LNCAP (cell line): ENCODE measurements around the gene LRRC63.

Source experiments
- CTCF ChIP-seq: fragments of 450-650 bp; IDR thresholded peaks from 2 replicates; pipeline ENCODE4 v1.5.1; 2017; ENCODE audit warnings: mild to moderate bottlenecking

The LRRC63 gene, protein sequence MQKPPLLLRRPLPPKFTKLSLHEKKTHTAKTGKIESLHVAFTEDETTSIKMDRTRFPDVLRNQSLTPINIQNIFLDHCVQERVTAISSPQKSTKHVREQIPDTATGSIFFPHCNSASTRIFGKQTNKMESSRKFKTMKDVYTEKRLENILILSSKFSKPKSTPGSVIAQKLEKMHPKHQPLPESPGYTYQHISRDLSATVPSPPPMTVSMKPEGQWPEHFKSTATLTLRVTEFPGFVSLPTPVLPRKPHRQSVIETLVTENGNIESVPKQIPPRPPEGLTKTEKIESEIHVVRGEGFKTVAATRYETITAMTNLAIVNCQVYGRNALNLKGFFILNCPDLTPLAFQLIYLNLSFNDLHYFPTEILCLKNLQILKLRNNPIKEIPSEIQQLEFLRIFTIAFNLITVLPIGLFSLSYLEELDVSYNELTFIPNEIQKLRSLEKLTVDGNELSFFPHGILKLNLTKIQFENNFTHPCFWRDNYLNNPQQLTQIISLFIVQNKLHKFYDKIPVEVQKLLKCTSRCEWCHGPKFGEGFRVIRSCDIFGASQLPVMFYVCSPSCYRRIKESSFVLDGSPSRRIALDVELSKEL

GRCh38 chr13:46211483-46212351 lies at the start of gene LRRC63:
Gene LRRC63 (plus strand): TSS chr13:46211928. CDS start chr13:46213035, 1,107 bp downstream.
- TF ChIP-seq CTCF = no peak

DNA sequence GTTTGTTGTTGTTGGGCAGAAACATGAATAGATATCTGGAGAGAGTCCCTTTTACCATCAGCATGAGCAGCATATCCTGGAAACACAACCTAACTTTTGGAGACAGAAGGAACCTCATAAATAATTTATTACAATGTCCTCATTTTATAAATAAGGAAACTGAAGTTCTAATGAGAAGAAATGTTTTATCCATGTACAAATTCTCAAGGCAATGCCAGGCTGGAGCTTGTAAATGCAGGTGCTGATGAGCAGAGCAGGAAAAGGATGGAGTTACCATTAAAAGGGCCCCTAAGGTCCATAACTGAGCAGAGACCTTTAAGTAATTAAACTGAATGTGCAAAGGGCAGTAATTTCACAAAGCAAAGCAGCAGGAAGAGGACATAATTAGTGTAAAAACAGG lies 47.1 kb upstream of the LRRC63 start:
- no peak for TF ChIP-seq CTCF

GRCh38 chr13:46165485-46166223 lies 46.1 kb upstream of the LRRC63 start:
- TF ChIP-seq CTCF = no peak

DNA sequence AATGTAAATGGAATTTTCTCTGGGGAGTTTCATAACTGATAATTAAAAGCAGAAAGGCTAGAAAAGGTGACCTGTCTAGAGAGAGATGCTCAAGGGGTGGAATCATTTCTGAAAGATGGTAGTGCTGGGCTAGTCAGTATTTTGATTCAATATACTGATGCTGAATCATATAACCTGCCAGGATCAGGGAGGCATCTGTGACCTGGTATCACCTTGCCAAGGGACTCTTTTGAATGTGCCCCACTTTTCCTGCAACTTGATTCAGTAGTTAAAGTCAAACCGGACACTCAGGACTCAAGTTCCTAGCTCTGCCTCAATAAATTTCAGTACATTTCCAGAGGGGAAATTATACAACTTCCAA lies 45.5 kb upstream of the LRRC63 start:
- TF ChIP-seq CTCF = no peak

DNA sequence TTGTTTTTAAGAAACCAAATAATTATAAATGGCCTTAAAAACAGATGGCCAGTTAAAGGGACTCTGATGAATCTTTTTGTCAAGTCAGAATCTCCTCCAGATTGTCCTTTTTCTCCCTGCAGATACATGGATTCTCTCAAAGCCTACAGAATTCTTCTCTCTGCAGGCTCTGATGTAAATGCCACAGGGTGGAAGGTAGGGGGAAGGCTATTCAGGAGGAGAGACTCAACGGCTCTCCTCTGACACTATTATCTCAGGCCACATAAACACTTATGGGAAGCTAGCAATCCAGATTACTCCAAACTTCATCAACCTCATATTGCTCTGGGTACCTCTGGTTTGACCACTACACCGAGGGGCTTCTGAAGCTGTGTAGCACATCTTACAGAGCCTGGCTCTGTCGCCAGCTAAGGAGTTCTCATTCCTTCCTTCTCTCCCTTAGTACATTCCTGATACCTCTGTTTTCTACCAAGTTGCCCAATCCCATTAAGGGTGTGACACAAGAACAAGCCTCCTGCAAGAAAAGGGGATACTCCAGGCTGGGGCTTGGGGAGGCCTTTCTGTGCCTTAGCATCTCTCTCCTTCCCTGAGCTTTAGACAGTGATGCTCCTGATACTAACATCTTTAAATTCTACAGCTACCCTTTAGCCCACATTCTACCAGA lies 44.6 kb upstream of the LRRC63 start:
- TF ChIP-seq CTCF = no peak

DNA sequence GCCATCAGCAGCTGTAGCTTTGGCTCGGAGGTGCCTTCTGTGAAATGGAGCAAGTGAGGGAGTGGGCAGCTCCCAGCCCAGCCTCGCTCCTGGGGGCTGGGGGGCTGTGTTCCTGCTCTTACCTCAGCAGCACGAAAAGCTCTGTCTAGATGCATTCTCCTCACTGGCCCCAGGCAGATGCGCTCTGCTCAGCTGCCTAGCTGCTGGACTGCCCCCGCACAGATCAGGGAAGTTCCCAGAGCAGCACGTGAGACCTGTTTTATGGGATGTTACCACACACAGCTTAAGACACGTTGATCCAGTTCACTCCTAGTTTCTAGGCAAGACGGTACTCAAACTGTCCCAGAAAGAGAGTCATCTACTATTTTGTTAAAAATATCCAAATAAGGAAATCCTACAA lies 43.4 kb upstream of the LRRC63 start:
- no peak for TF ChIP-seq CTCF

DNA sequence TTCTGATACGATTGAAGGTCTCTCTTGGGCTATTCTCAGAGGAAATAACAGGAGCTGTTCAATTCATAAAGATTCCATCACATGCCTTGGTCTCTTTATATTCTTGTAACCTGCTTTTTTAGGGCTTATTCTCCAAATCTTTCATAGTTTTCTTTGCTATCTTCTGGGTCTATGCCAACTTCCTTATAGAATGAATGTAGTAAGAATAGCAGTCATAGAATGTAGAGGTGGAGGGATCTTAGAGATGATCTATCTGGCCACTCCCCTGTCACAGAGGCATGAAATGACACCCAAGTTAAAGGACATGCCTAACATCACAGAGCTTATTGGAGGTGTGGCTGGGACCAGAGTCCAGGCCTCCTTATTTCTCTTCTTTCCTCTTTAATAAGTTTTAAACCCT lies 42.9 kb upstream of the LRRC63 start:
- no peak for TF ChIP-seq CTCF
